HK-2 (cell line): ENCODE data around the gene AVPR2.
A peak's percentile ranks its signal among the peaks of the same experiment; 100 is the strongest.

ENCODE experiments used
- DNase-seq: peaks from one replicate; pipeline ENCODE4 v3.0.0-alpha.2; 2018; ENCODE audit not compliant: unreplicated experiment

AVPR2 gene

GRCh38 chrX:153932220-153932915, 27.9 kb downstream of the AVPR2 start:
- DNase-seq, result no peak

- no peak for DNase-seq
Measured at GRCh38 chrX:153933748-153934147, 29.3 kb downstream of the AVPR2 start.

DNA sequence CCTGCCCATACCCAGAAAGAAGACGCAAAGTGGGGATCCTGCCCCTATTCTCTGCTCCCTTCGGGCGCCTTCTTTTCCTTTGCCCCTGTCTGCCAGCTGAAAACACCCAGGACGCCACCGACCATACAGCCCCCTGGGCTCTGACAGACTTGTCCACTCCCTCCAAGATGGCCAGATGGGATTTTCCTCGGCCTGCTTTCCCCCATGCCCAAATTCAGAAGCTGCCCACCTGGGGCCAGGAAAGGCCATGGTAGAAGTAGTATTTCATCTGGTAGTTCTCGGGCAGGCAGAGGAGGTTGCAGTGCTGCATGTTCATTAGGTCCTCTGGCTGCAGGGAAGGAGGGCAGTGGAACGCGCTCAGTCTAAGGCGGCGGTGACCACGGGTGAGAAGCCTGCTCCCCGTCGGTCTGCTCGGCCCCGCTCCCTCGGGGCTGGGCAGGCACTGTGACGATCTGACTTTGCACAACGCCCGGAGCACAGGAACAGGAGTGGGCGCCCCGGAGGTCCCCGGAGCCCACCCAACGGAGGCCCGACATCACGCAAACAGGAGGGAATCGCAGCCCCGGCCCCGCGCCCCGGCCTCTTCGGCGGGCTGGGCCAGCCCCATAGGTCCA, 29.8 kb downstream of the AVPR2 start:
- peak; percentile 18 for DNase-seq

GRCh38 chrX:153934762-153935325, 30.4 kb downstream of the AVPR2 start, which contains the start of gene NAA10:
TSS of gene NAA10 (minus strand) at chrX:153935037. CDS start at chrX:153934904, 133 bp downstream.
- DNase-seq, result peak; percentile 62

- no peak for DNase-seq
Measured at GRCh38 chrX:153935326-153935851, 30.9 kb downstream of the AVPR2 start.

GRCh38 chrX:153937056-153937455, 32.6 kb downstream of the AVPR2 start:
- no peak for DNase-seq

DNA sequence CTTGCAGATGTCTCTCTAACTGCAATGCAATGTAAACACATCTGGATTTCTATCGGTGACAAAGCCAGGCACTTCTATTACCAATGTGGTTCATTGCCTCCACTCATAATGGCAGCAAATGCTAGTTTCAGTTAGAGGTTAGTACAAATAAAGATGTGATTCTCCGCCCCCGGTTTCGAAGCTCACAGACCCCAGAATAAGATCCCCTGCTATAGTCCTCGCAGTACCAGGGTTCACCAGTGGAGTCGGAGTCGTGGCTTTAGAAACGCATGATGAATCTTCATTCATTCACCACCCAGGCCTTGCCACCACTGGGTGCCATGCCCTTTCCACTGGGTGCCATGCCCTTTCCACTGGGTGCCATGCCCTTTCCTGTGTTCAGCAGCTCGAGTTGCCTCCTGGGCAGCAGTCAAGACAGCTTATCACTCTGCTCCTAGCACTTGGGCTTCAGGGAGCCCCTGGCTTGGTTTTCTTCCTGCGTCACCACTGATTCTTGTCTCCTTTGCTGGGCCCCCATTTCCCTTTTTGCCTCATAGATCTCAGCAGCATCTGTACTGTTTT, 33.8 kb downstream of the AVPR2 start:
- DNase-seq, result no peak

- no peak for DNase-seq
Measured at GRCh38 chrX:153939573-153939972, 35.1 kb downstream of the AVPR2 start.

GRCh38 chrX:153941336-153942252, 37.1 kb downstream of the AVPR2 start:
- no peak for DNase-seq

DNA sequence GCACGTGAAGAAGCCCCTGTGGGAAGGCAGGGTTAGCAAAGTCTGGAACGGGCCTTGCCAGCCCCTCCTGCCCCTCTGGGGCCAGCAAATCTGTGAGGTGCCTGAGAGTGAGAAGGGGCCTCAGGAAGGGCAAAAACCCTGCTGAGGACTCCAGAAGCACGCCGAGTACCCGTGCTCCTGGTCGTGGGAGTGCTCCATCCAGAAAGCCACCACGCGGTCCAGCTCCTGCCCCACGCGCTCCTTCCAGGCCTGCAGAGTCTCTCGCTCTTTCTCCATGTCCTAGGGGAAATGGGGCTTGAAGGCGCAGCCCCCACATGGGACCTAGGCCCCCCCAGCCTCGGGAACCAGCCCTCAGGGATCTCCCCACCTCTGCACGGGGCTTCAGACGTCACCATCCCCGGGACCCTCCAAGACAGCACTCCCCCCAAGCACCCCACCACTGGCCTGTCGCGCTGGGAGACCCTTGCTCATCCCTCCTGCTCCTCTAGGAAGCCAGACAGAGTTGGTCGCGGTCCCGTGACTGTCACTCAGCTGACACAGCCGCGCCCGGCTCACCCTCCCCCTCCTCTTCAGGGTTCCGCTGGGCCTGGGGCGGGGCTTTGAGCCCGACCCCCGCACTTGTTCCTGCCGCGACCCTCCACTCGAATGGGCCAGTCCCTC, 39.8 kb downstream of the AVPR2 start, which contains the start of gene RENBP:
TSS of gene RENBP (minus strand) at position 504 of the 660 bp plus-strand sequence. CDS start at position 471, 33 bp downstream.
- no peak for DNase-seq

GRCh38 chrX:153944800-153945150, 40.3 kb downstream of the AVPR2 start:
- DNase-seq, result no peak

DNA sequence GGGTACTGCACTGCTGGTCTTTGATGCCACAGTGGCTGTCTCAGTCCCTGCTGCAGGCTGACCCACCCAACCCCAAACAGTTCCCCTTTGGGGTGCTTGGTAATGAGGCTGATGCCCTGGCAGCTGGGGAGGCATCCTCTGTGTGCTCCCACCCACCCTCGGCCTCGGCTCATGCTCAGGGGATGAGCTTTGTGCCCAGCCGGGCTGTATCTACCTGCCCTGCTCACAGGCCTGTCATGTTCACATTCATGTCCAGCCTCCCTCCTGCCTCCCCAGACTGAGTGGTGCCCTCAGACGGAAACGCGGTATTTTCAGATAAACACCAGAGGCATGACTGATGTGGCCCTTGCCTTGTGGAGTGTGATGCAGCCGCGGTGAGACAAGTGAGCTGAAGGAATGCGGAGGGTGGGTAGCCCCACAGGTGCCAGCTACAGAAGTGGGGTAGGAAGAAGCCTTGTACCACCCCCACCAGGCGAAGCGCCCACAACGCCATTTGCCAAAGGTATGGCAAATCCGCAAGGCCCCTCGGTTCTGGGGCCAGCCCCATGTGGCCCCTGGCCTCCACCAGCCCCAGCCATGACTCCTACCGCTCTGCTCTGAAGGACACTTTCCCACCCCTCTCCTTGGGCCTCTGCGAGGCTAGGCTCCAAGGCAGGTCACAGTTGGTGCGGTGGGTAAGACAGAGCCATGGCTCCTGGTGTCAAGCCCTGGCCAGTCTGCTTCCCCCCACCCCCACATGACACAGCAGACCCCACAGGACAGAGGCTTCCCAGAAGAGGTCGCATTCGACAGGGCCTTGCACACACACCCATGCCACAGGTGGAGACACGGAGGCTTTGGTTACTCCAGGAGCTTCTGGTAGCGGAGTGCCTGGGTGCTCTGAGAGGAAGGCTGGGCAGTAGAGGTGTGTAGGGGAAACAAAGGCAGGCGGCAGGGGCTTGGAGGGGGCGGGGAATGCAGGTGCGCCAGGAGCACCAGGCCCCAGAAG, 41.8 kb downstream of the AVPR2 start:
- no peak for DNase-seq

DNA sequence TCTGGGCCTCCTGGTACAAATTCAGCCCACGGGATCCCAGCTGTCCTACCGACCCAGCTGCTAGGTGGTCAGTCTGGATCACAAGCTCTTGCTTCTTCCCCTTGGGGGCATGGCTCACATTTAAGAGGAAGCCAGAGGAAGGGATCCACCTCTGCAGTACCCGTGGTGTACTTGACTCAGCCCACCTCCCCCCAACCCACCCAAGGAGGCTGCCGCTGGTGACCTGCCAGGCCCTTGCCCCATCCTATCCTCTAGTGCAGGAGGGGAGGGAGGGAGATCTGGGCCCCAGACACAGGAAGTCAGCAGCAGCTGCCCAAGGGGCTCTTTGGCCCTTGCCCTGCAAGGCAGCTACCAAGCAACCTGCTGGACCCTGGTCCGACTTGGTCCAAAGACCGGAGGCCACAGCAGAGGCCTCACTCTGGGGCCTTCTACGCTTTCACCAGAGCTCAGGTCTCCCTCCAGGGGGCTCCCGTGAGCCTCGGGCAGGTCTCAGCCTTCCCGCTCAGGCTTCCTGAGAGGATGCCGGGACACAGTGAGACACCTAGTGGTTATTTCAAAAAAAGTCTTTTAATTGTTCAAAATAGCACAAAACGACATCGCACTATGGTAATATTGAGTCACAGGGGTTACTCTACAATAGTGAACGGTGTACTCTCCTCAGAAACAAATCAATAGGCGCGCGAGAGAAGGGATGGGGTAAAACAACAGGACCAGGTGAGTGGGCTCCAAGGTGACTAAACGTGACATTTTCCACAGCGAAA, 42.7 kb downstream of the AVPR2 start:
- peak; percentile 77 for DNase-seq

GRCh38 chrX:153948002-153948466, 43.6 kb downstream of the AVPR2 start:
- DNase-seq, result no peak

DNA sequence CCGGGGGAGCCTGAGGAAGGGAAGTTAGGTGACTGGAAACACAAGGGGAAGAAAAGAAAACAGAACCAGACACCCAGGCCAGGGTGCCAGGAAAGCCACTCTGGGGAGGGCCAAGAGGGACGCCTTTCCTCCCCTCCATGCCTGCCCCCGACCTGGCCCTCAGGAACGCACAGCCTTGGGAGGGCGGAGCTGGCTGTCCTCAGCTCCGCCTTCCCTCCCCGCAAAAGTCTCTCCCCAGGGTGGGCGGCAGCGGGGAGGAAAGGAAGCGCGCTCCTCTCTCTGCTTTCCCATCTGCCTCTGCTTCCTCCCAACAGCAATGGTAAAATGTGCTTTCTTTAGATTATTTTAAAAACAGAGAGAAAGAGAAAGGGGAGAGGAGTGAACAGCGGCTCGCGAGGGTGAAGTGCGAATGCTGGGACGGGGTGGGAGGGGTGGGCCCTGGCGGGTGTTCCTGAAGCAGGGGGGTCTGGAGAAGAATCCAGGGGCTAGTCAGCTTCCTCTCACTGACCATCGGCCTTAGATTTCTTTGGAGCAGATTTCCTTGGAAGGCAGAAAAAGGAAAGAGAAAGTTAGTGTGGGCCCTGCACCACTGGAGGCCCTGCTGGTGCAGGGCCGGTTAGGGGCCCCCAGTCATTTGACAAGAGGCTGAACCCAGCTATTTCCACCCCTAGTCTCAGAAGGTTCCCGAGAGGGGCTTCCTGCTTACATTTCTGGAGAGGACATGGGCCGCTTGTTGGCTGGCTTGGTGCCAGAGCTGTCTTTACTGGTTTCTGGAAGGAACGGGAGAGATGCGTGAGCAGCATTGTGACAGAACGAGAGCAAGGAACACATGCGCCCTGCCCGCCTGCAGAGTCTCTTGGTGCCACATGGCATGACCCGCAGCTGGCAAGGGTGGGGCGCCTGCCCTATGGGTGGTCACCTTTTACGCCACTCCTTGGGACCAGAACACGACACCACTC, 44.7 kb downstream of the AVPR2 start:
- DNase-seq, result no peak

- DNase-seq, result no peak
Measured at GRCh38 chrX:153950127-153950526, 45.7 kb downstream of the AVPR2 start.

DNA sequence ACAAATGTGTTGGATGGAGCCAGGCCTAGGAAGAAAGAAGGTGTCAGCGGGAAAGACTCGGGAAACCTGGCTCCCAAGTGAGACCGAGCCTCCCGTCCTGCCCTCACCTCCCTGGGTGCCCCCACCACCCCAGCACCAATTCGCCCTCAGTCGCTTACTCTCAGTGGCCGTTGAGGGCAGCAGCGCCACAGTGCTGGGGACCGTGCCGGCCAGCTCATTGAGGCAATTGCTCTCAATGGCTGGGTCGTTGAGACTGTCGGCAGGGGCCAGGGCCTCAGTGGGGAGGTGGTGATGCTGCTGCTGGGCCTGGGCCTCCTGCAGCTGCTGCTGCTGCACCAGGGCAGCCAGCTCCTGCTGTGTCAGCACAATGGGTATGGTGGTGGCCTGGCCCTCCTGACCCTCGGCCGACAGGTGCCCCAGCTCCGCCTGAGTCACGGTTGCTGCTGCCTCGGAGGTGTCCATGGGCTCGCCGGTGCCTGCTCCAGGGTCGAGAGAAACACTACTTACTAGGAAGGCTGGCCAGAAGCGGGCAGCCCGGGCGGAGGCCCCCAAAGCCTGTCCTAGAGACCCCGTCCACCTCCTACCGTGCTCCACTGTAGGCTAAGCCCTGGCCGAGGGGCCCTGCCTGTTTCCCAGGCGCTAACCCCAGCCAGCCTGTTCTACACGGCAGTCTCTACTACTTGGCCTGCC, 47.4 kb downstream of the AVPR2 start:
- no peak for DNase-seq
